MM.1S (cell line): Measurements from ENCODE around the gene EMC1.

Source experiments
- EZH2 ChIP-seq: fragments of 300-600 bp; sonication (generic); optimal IDR thresholded peaks from 2 replicates; pipeline ENCODE3; 2017; ENCODE audit warnings: low read depth, mild to moderate bottlenecking, antibody characterized with exemption, low read length, mixed read lengths
- EZH2phosphoT487 ChIP-seq: fragments of 300-600 bp; sonication (generic); IDR thresholded peaks from 2 replicates; pipeline ENCODE4 v1.6.1; 2018; ENCODE audit warnings: antibody characterized with exemption, low read length
- TF ChIP-seq, protein P1 (sequence below): fragments of 300-600 bp; sonication (generic); IDR thresholded peaks from 2 replicates; pipeline ENCODE4 v1.5.1; 2016; ENCODE audit warnings: antibody characterized with exemption, low read length, mixed read lengths

DNA sequence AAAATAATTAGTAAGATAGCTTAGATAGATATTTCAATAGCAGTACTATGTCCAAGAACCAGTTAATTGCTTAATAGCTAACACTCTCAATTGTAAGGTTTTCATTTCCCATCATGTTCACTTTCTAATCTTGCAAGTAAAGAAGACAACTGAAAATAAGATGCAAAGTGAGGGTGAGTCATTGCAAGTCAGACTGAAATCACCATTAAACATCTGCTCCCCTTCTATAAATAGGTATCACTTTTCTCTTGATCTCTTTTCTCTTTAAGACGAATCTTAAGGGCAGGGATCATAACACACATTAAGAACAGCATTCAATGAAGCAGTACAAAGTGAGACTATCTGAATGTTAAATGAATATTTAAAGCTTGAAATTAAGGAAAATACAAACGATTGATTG lies 81.7 kb downstream of the EMC1 start:
- TF ChIP-seq, protein P1, sequence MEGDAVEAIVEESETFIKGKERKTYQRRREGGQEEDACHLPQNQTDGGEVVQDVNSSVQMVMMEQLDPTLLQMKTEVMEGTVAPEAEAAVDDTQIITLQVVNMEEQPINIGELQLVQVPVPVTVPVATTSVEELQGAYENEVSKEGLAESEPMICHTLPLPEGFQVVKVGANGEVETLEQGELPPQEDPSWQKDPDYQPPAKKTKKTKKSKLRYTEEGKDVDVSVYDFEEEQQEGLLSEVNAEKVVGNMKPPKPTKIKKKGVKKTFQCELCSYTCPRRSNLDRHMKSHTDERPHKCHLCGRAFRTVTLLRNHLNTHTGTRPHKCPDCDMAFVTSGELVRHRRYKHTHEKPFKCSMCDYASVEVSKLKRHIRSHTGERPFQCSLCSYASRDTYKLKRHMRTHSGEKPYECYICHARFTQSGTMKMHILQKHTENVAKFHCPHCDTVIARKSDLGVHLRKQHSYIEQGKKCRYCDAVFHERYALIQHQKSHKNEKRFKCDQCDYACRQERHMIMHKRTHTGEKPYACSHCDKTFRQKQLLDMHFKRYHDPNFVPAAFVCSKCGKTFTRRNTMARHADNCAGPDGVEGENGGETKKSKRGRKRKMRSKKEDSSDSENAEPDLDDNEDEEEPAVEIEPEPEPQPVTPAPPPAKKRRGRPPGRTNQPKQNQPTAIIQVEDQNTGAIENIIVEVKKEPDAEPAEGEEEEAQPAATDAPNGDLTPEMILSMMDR: no peak
- TF ChIP-seq EZH2: no peak
- no peak for TF ChIP-seq EZH2phosphoT487
